GM23338 (cell line): ENCODE results near the gene POLR1A. TPM values are rescaled to one million over a fixed set of nuclear protein-coding genes. Genes with fewer than 3 reads are reported as not detected.

Experiments
- ATAC-seq: fragments of 200-7000 bp; cut with Tn5 transposase; 3 replicates; pipeline ENCODE4 v1.9.1; 2020
- DNase-seq: peaks from one replicate; pipeline ENCODE4 v3.0.0-alpha.2; 2015; ENCODE audit warnings: low spot score
- H2AFZ ChIP-seq: fragments of 200-600 bp; sonication (generic); 2 replicates; pipeline ENCODE4 v1.8.0; 2016; ENCODE audit warnings: antibody characterized with exemption, mild to moderate bottlenecking, moderate library complexity
- H3F3A ChIP-seq: fragments of 200-600 bp; sonication (generic); replicated peaks from 2 replicates; pipeline ENCODE4 v1.8.0; 2017; ENCODE audit warnings: antibody characterized with exemption, mixed run types, low read depth
- H3K27ac ChIP-seq: fragments of 200-600 bp; sonication (generic); 2 replicates; pipeline ENCODE4 v1.6.1; 2016; ENCODE audit warnings: low read depth
- H3K27me3 ChIP-seq: fragments of 200-600 bp; sonication (generic); 2 replicates; pipeline ENCODE4 v1.8.0; 2016; ENCODE audit warnings: mild to moderate bottlenecking, mixed run types, moderate library complexity; ENCODE audit not compliant: insufficient read depth
- H3K36me3 ChIP-seq: fragments of 200-600 bp; sonication (generic); 2 replicates; pipeline ENCODE4 v1.8.0; 2016; ENCODE audit warnings: mild to moderate bottlenecking; ENCODE audit not compliant: insufficient read depth
- H3K4me1 ChIP-seq: fragments of 200-600 bp; sonication (generic); 2 replicates; pipeline ENCODE4 v1.8.0; 2016; ENCODE audit warnings: mild to moderate bottlenecking, moderate library complexity; ENCODE audit not compliant: insufficient read depth
- H3K4me2 ChIP-seq: fragments of 200-600 bp; sonication (generic); 2 replicates; pipeline ENCODE4 v1.7.1; 2017; ENCODE audit warnings: mixed run types
- H3K4me3 ChIP-seq: fragments of 200-600 bp; sonication (generic); 2 replicates; pipeline ENCODE4 v1.6.1; 2016; ENCODE audit warnings: mixed run types
- H3K79me2 ChIP-seq: fragments of 200-600 bp; sonication (generic); replicated peaks from 2 replicates; pipeline ENCODE4 v1.8.0; 2017; ENCODE audit warnings: mild to moderate bottlenecking; ENCODE audit not compliant: insufficient read depth
- H3K9me2 ChIP-seq: fragments of 200-600 bp; sonication (generic); 2 replicates; pipeline ENCODE4 v1.8.0; 2017; ENCODE audit not compliant: insufficient read depth
- H4K20me1 ChIP-seq: fragments of 200-600 bp; sonication (generic); replicated peaks from 2 replicates; pipeline ENCODE4 v1.8.0; 2017; ENCODE audit warnings: mild to moderate bottlenecking; ENCODE audit not compliant: insufficient read depth
- H3K27ac Mint-ChIP-seq: 2 replicates; pipeline ENCODE4 v1.8.0; 2020; ENCODE audit warnings: inconsistent platforms, mild to moderate bottlenecking, moderate library complexity, mixed read lengths
- H3K27me3 Mint-ChIP-seq: 3 replicates; pipeline ENCODE4 v1.8.0; 2022; ENCODE audit warnings: low read depth, mild to moderate bottlenecking, moderate library complexity, mixed read lengths, inconsistent platforms; ENCODE audit not compliant: insufficient read depth, poor library complexity
- H3K36me3 Mint-ChIP-seq: 3 replicates; pipeline ENCODE4 v1.8.0; 2021; ENCODE audit warnings: low read depth, mild to moderate bottlenecking, inconsistent platforms, moderate library complexity, mixed read lengths
- H3K4me1 Mint-ChIP-seq: 3 replicates; pipeline ENCODE4 v1.8.0; 2020; ENCODE audit warnings: mild to moderate bottlenecking, inconsistent platforms, mixed read lengths
- H3K4me3 Mint-ChIP-seq: 3 replicates; pipeline ENCODE4 v1.8.0; 2021; ENCODE audit warnings: moderate library complexity, mild to moderate bottlenecking, inconsistent platforms, mixed read lengths
- H3K9me3 Mint-ChIP-seq: 3 replicates; pipeline ENCODE4 v1.8.0; 2020; ENCODE audit warnings: moderate library complexity, mild to moderate bottlenecking, inconsistent platforms, mixed read lengths
- CTCF ChIP-seq, 2 experiments: fragments of 200-600 bp in 1 of 2; sonication (generic) in 1 of 2; conservative IDR thresholded peaks; 2 replicates each; pipeline versions ENCODE4 v1.5.1 to v1.6.1; 2016 to 2017; ENCODE audit warnings: antibody characterized with exemption in 2 of 2, low read depth in 2 of 2, mild to moderate bottlenecking in 2 of 2, moderate library complexity in 1 of 2
- NANOG ChIP-seq: IDR thresholded peaks from 2 replicates; pipeline ENCODE4 v1.6.1; 2016; ENCODE audit warnings: antibody characterized with exemption, borderline replicate concordance
- REST ChIP-seq: IDR thresholded peaks from one replicate; pipeline ENCODE4 v1.6.1; 2018; ENCODE audit warnings: antibody characterized with exemption; ENCODE audit not compliant: unreplicated experiment
- STAT1 ChIP-seq: IDR thresholded peaks from one replicate; pipeline ENCODE4 v1.6.1; 2016; ENCODE audit warnings: antibody characterized with exemption; ENCODE audit not compliant: unreplicated experiment
- ZNF462 ChIP-seq: fragments of 250-450 bp; sonication (Bioruptor Pico); IDR thresholded peaks from 2 replicates; pipeline ENCODE4 v1.5.0; 2020; ENCODE audit warnings: mild to moderate bottlenecking, moderate library complexity
- polyA plus RNA-seq: library from polyadenylated mRNA; unstranded; fragments of >200 nt; fragmentation: Nextera tagmentation; extraction: Ambion mirVana; gene quantifications from 2 replicates; pipeline ENCODE4 v1.2.1, GENCODE V29; 2016
- total RNA-seq: library from RNA; depleted of rRNA; stranded (reverse); fragments of >200 nt; shearing (Covaris generic); gene quantifications from 2 replicates; pipeline ENCODE4 v1.2.3, GENCODE V29; 2014

Gene POLR1A
- total and polyA plus RNA-seq, 2 experiments from 2014 or later = 13.8 to 43.2 TPM

DNA sequence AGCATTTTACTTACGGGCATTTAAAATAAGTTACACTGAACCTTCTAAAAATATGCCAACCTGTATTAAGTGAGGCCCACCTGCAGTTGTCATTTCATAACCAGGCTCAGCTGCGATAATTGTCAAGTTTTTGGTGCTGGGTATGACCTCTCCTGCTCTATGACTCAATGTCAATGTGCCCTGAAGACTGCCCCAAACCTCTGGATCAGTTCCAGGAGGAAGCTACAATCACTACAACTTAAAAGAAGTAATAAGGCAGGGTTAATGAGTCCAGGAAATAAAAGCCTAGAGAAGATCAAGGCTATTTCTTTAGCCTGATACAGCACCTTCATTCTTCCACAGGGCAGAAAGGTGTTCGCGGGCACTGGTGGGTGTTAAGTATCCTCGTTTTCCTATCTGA, 22.9 kb downstream of the POLR1A start (continued):
- no peak for TF ChIP-seq ZNF462 (CRISPR knock-in tag)
- no peak for TF ChIP-seq CTCF (conservative IDR thresholded peaks at IDR 0.05; ENCODE audit: low read depth in 2 of 2)
- no peak for TF ChIP-seq NANOG
- no peak for TF ChIP-seq STAT1

- no peaks in the 10 kb centered on the region for H3K27me3 ChIP-seq
- H3K79me2 ChIP-seq = no peaks in the 10 kb centered on the region
- ATAC-seq = no peak
- H3K27me3 Mint-ChIP-seq = peaks cover 2% of the 10 kb centered on the region
- peaks cover 72% of the 10 kb centered on the region for H3K36me3 Mint-ChIP-seq
- H3K4me3 Mint-ChIP-seq = no peak overlapping the region
- H3K36me3 ChIP-seq = peaks cover 34% of the 10 kb centered on the region
- H3K9me3 Mint-ChIP-seq = no peaks in the 10 kb centered on the region
- no peak overlapping the region for H3K27ac Mint-ChIP-seq
- no peak for DNase-seq
- H3K4me2 ChIP-seq = no peak overlapping the region
- no peak overlapping the region for H3K27ac ChIP-seq
- H3K9me2 ChIP-seq = no peaks in the 10 kb centered on the region
- H2AFZ ChIP-seq = no peak overlapping the region
- no peaks in the 10 kb centered on the region for H3K4me1 ChIP-seq
- peaks cover 27% of the 10 kb centered on the region for H4K20me1 ChIP-seq
- H3K4me1 Mint-ChIP-seq = no peaks in the 10 kb centered on the region
- no peaks in the 10 kb centered on the region for H3F3A ChIP-seq
- TF ChIP-seq REST = no peak
- H3K4me3 ChIP-seq = no peak overlapping the region
Measured at GRCh38 chr2:86081724-86082123, 24.0 kb downstream of the POLR1A start.
